Measurements from ENCODE around the gene ZDHHC8.

Gene ZDHHC8

GRCh38 chr22:20165913-20166312 is 34.3 kb downstream of the ZDHHC8 start:
- DNase-seq, result no peak

DNA sequence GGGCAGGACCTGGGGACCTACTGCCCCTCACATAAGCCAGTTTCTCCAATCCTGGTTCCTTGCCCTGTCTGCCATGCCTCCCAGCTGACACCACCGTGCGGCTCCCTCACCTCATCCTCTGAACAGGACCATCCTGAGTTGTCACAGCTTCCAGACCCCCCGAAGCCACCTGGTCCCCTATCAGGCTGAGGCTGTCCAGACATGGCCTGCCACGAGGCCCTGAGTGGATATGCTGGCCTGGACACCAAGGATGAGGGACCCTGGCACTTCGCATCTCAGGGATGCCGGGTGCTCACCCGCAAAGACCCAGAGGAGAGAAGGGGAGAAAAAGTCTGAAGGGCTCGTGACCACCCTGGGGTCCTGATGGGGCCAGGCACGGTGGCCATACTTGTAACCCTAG is 35.1 kb downstream of the ZDHHC8 start:
- no peak for DNase-seq

- no peak for DNase-seq
These were observed 36.2 kb downstream of the ZDHHC8 start for GRCh38 chr22:20167643-20168322.

GRCh38 chr22:20169253-20169822 is 37.7 kb downstream of the ZDHHC8 start:
- DNase-seq, result no peak

- no peak for DNase-seq
These were observed 38.6 kb downstream of the ZDHHC8 start for GRCh38 chr22:20170170-20170569.

GRCh38 chr22:20171288-20172140 is 39.9 kb downstream of the ZDHHC8 start:
- DNase-seq, result no peak

DNA sequence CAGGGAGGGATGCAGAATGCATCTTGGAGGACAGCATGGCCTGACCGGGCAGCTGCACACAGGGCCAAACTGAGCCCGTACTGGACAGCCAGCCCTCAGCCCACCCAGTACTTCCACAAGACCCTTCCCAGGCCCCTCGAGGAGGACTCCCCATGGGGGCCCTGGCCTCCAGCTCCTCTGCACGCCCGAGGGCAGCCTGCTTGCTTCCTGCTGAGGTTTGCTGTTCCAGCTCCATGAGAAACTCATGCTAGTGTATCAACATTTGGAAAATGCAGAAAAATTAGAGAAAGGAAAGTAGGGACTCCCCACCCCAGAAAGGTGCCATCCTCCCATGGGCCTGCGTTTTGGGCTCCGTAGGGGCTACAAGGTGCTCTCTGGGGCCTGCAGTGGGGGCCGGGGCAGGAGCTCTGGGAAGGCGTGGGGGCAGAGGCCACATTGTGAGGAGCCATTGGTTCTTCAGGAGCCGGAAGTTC is 40.6 kb downstream of the ZDHHC8 start:
- no peak for DNase-seq

GRCh38 chr22:20173246-20173645 is 41.6 kb downstream of the ZDHHC8 start:
- DNase-seq, result no peak

GRCh38 chr22:20173772-20174171 is 42.2 kb downstream of the ZDHHC8 start:
- peak; percentile 17 for DNase-seq

- DNase-seq, result no peak
These were observed 43.4 kb downstream of the ZDHHC8 start for GRCh38 chr22:20174785-20175596.

GRCh38 chr22:20175597-20175900 is 43.9 kb downstream of the ZDHHC8 start:
- DNase-seq, result no peak

DNA sequence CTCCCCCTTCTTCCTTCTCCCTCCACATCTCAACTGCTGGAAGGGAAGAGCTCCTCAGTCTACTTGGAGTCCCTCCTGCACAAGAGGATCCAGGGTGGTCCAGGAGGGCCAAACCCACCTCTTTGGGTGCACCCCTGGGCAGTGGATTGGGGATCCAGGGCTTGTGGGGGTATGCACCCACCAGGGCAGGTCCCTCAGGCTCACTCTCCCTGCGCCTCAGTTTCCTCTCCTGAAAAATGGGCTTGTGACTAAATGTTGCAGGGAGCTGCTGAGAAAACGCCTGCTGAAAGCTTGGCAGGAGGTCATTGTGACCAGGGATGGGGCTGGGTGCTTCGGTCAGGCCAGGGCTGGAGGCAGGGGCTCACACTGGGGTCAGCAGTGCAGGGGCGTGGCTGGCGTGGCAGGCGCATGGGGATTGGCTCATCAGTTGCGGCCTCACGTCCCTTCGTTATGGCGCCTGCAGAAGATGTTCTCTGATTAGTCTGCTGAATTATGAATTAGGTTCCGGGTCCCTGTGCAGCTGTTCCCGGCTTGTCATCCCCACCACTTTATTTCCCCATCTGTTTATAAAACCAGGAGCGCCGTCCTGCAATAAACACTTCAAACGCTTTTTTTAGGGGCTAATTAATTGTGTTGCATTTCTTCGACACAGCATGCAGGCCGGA is 44.9 kb downstream of the ZDHHC8 start:
- no peak for DNase-seq

DNA sequence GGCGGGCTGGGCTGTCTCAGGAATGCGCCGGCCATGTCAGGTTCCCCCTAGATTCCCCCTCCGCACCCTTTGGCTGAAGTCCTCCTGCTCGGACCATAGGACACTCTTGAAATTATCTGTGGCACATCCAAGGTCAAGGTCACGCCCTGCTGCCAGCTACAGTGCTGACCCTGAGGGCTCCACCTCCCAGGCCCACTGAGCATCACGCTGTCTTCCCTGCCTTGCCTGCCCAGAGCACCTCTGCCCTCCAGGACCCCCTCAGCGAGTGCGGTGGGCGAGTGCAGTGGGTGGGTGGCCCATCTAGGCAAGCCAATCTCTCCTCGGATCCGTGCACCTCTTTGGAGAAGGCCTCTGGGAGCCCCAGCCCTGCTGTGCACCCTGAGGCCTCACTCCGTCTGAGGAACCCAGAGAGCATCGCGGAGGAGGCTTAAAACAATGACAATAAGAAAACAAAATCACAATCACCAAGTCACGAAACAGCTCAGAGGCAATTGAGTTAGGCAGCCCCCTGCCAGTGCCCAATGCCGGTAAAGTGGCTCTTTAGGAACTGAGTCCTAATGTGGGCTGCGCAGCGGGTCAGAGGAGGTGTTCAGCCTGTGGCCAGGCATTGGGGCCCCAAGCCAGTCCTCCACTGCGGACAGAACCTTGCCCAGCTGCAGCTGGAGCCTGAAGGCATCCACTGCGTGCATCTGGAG is 45.8 kb downstream of the ZDHHC8 start:
- no peak for DNase-seq

DNA sequence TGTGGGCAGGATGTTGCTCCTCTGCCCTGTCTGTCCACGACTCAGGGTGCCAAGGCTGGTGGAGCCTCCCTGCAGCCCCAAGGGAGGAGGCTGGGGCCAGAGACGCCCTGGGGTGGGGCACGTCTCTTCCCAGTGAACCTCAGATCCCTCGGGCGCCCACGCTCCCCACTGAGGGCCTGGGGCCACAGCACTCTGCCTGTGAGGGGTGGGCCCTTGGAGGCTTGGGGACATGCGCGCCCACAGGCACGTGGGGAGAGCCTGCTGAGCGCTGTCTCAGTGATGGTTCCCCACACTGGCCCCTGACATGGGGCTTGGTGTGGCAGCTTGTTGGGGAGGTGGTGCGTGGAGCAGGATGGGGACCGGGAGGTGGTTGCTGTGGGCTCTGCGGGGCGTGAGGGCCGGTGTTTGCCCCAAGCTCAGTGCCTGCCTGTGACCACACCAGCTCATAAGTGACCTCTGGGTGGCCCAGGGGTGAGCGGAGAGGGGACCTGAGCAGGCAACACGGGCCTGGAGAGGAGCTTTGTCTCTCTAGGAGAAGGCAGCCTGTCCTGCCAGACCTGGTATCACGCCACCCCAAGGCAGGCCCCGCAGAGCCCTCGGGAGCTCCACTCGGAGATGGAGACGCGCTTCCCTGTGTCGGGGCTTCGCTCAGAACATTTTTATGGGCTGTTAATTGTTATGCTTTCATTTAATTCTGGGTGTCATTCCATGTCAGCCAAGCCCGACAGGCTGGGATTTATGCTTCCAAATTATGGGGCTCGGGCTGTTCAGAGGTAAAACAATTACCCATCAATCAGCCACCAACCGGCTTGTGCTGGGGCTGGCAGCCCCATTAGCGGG is 46.7 kb downstream of the ZDHHC8 start:
- no peak for DNase-seq

DNA sequence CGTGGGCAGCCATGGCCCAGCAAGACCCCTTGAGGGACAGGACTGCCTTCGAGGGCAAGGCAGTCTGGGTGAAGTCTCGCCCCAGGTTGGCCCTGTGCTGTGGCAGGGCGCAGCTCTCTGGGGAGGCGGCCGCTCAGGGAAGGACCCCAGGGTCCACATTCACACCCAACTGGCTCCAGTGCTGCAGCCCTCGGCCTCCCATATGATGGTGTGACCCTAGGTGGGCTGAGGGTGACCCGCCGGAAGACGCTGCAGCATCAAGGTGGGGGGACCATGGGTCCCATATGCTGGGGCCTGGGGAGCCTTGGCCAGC is 47.3 kb downstream of the ZDHHC8 start:
- no peak for DNase-seq

- no peak for DNase-seq
These were observed 48.0 kb downstream of the ZDHHC8 start for GRCh38 chr22:20179455-20180244.

DNA sequence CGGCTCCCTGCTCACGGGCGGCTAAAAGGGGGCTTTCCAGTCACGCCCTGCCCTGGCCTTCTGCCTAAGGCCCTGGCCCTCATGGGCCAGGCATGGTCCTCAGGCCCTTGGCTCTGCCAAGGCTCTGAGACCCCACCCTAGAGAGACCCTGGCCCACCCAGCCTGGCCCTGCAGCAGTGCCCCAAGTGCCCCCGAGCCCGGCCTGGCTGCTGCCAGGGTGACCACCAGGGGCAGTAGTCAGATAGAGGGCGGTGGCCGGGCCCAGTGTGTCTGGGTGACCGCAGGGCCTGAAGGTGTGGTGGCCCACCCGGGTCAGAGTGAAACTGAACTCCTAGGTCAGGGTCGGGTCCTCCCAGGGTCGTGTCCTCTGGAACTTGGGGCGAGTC is 48.6 kb downstream of the ZDHHC8 start:
- DNase-seq, result no peak

DNA sequence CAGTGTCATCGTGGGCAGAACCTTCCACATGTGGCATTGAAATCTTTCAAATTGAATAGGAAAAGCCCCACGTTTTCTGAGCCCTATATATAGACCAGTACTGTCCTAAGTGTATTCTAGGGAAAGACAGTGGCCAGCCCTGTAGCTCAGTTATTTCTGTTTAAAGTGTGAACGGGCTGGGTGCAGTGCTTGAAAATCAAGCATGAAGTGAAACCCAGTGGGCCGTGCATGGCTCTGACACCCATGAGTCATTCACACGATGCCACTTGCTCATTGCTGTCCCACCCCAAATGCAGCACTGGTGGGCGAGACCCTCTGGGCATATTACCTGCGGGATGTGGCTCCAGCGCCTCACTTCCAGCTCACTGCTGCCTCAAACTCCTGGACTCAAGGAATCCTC is 49.0 kb downstream of the ZDHHC8 start:
- DNase-seq, result no peak

GRCh38 chr22:20181194-20181883 is 49.7 kb downstream of the ZDHHC8 start:
- DNase-seq, result no peak

DNA sequence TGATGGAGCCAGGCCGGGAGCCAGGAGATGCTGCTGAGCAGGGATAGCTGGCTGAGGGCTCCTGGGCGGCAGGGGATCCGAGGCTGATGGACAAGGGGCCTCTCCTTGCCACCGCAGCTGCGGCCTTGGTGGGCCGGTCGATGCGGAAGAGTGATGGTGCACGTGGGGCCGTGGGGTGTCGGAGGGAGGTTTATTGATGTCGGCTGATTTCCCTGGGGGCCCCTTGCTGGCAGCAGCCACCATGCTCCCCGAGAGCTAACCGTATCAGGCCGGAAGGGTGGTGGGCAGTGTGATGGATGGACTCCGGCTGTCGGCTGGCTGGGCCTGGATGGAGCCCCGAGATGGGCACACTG is 50.3 kb downstream of the ZDHHC8 start:
- DNase-seq, result no peak

Data from SHP77 treated with DMSO at 0.1 percent for 48 hours (cell line).